Epithelial cell of esophagus (primary cell): ENCODE measurements around the gene RITA1.

Source experiments
- DNase-seq: peaks from one replicate; pipeline ENCODE4 v3.0.0; 2010; ENCODE audit warnings: low read depth
- H3K4me3 ChIP-seq: 2 replicates; pipeline ENCODE4 v1.5.1; 2011; ENCODE audit warnings: mild to moderate bottlenecking, low read length, control low read depth
- TF ChIP-seq, protein P1 (sequence below): IDR thresholded peaks from 2 replicates; pipeline ENCODE4 v1.5.1; 2011; ENCODE audit warnings: low read depth, mild to moderate bottlenecking, low read length, control low read depth, inconsistent platforms; ENCODE audit not compliant: insufficient read depth; ENCODE audit errors: missing control alignments

Gene RITA1

DNA sequence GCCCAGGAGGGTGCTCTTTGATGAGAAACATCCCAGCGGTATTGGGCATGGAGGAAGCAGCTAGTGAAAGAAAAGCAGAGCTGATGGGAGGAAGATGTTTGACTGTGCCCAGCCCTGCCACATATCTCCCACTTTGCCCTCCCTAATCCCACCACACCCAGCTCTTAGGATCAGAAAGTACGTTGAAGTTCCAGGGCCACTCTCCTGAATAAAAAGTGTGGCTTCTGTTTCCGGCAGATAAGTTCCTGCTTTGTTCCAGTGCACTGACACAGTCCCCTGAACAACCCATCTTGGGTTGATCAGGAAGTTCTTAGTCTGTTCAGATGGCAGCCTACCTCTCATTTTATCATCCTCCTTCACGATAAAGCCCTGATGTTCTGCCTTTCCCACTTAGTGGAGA is 52.2 kb downstream of the RITA1 start:
- TF ChIP-seq, protein P1, sequence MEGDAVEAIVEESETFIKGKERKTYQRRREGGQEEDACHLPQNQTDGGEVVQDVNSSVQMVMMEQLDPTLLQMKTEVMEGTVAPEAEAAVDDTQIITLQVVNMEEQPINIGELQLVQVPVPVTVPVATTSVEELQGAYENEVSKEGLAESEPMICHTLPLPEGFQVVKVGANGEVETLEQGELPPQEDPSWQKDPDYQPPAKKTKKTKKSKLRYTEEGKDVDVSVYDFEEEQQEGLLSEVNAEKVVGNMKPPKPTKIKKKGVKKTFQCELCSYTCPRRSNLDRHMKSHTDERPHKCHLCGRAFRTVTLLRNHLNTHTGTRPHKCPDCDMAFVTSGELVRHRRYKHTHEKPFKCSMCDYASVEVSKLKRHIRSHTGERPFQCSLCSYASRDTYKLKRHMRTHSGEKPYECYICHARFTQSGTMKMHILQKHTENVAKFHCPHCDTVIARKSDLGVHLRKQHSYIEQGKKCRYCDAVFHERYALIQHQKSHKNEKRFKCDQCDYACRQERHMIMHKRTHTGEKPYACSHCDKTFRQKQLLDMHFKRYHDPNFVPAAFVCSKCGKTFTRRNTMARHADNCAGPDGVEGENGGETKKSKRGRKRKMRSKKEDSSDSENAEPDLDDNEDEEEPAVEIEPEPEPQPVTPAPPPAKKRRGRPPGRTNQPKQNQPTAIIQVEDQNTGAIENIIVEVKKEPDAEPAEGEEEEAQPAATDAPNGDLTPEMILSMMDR: no peak
- H3K4me3 ChIP-seq: no peak overlapping the region
- DNase-seq: no peak

DNA sequence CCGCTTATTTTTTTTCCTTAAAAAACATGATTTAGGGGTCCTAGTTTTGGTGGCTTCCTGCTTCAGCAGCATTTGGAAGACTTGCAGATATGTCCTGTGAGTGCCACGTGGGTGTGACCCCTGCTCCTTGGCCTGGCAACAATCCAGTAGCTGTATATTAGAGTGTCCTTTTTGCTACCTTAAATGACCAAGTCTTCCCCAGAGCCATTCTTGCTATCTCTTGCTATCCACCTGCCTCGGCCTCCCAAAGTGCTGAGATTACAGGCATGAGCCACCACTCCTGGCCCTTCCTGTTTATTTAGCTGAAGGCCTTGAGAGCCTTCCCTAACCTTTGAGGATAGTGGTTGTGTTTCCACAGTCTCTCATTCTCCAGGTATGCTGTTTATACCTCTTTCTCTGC is 52.8 kb downstream of the RITA1 start:
- no peak overlapping the region for H3K4me3 ChIP-seq
- TF ChIP-seq, protein P1: no peak
- DNase-seq: no peak

DNA sequence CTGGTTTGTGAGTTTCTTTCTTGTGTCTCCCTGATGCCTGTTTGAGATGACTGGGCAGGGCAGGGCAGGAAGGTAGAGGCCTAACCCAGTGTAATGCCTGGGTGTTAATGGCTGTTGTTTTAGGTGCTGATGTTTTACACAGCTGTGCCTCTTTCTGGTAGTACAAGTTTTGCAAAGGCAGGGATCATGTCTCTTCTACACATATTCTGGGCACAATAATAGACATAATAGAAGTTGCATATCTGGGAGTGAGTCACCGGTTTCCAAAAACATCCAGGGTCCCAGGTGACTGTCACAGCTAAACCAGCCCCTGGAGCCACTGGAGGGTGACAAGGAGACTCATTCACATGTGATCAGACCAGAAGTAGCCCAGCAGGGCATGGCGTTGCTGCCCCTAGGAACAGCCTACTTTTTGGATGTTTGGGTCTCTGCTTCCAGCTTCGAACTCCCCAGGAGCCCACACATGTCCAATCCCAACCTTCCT is 53.8 kb downstream of the RITA1 start:
- no peak overlapping the region for H3K4me3 ChIP-seq
- peak; percentile 70 for DNase-seq
- TF ChIP-seq, protein P1: no peak

DNA sequence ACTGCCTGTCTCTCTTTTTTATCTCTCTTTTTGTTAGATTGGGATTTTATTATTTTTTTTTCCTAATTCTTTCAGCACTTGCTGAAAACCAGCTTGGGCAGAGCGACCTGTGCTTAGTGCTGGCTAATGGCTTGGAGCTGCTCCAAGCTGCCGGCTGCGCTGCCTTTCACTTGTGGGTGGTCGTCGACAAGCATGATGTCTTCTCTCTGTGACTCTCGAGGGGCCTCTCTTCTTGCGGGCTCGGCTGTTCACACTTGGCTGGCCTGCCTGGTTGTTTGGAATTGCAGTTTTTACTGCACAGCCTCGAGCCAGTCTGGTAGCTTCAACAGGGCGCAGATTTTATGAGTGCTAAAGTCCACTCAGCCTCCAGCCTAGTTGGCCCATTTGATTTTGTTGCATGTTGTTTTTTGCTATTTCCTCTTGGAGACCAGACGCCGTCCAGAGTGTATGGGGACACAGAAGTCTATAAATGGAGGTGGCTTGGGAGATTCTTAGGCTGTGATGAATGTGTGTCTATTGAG is 54.4 kb downstream of the RITA1 start:
- no peak for DNase-seq
- no peak overlapping the region for H3K4me3 ChIP-seq
- TF ChIP-seq, protein P1: no peak

DNA sequence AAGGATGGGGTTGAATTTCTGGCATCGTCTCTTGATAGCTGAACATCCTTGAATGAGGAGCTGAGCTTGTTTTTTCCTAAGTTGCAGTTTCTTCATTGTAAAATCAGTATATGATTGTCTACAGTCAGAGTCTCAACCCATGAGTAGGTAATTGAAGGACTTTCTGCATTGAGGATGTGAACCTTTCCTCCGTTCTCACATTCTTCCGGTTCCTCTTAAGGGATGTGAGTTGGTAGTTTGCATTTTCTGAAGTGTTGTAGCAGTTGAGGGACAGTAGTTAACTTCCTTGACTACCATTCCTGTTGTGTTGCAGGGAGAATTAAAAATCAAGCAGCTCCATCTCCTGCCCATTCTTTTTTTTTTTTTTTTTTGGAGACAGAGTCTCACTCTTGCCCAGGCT is 54.9 kb downstream of the RITA1 start:
- H3K4me3 ChIP-seq: no peak overlapping the region
- TF ChIP-seq, protein P1: no peak
- DNase-seq: no peak

DNA sequence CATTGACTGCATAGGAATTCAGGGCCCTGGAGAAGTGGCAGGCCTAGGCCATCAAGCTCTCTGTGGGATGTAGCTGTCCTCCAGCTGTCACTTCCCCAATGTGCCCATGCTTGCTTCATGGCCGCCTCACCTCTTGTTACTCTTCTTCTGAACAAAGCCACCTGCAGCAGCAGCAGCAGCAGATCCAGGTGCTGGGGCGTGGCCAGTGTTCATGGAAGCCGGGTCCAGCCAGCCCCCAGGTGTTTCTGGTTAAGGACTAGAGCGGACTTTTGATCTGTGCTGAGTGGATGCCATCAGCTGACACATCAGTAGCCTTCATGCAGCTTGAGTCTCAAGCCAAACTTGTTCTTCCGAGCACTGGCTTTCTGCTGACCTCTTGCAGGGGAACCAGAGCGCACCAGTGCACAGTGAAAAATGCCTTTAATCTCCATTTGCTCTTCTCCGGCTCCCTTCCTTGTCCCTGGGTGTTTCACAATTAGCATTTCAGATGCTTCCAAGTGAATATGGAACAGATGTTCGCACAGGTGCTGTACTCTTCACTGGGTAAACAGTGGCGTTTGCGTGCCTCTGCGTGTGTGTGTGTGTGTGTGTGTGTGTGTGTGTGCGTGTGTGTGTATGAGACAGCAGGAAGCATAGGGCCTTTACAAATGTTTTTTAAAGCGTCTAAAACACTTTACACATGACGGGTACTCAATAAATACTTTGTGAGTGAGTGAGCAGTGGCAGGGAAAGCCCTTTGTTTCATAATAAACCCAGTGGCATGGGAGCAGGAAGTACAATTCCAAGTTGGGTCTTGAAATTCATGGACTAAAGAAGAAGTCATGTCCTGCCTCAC is 55.9 kb downstream of the RITA1 start:
- DNase-seq: peak; percentile 98
- H3K4me3 ChIP-seq: no peak overlapping the region
- TF ChIP-seq, protein P1: no peak
